HepG2 (cell line): ENCODE results near the gene TBC1D20. TPM values are rescaled to one million over a fixed set of nuclear protein-coding genes. Genes with fewer than 3 reads are reported as not detected.

Source experiments
- HMGXB3 ChIP-seq: sonication (generic); formaldehyde crosslinking; IDR thresholded peaks from 2 replicates; pipeline ENCODE4 v1.4.0; 2020; ENCODE audit warnings: missing genetic modification reagents, borderline replicate concordance
- PHF20 ChIP-seq: sonication (generic); formaldehyde crosslinking; IDR thresholded peaks from 2 replicates; pipeline ENCODE4 v1.5.0; 2020; ENCODE audit warnings: mild to moderate bottlenecking, missing genetic modification reagents
- ZBTB20 ChIP-seq: sonication (generic); formaldehyde crosslinking; IDR thresholded peaks from 2 replicates; pipeline ENCODE4 v1.8.1; 2023; ENCODE audit warnings: missing genetic modification reagents, low read depth, mild to moderate bottlenecking, borderline replicate concordance
- ZFP1 ChIP-seq: IDR thresholded peaks from 2 replicates; pipeline ENCODE4 v1.6.1; 2016
- ZHX2 ChIP-seq, 2 experiments: sonication (generic) in 1 of 2; formaldehyde crosslinking in 1 of 2; IDR thresholded peaks; 2 replicates each; pipeline versions ENCODE4 v1.6.1 to v1.9.0; 2014 to 2022; ENCODE audit warnings: antibody characterized with exemption in 1 of 2, borderline replicate concordance in 1 of 2, inconsistent platforms in 1 of 2, low read depth in 1 of 2, missing genetic modification reagents in 1 of 2
- ZNF3 ChIP-seq: IDR thresholded peaks from 2 replicates; pipeline ENCODE4 v1.7.0; 2017; ENCODE audit warnings: inconsistent platforms
- polyA plus RNA-seq, 8 experiments: library from polyadenylated mRNA; depleted of rRNA in 3 of 8; stranded (reverse) in 7 of 8; unstranded in 1 of 8; fragments of >200 nt; fragmentation: Illumina TruSeq in 4 of 8; extraction: Trizol in 4 of 8; gene quantifications; 2 replicates each; pipeline versions ENCODE4 v1.2.1 to v1.2.3, GENCODE V29; 2011 to 2016; ENCODE audit warnings: low read depth in 4 of 8, missing spikeins in 1 of 8, mixed read lengths in 1 of 8; ENCODE audit not compliant: insufficient read depth in 1 of 8
- total RNA-seq, 5 experiments: library from RNA; depleted of rRNA; stranded (reverse); fragments of >200 nt; fragmentation: Illumina TruSeq; extraction: Trizol; gene quantifications; 2 replicates each; pipeline ENCODE4 v1.2.3, GENCODE V29; 2016; ENCODE audit warnings: low read depth in 1 of 5
- TF ChIP-seq, protein P1 (sequence below): sonication (generic); formaldehyde crosslinking; IDR thresholded peaks from 2 replicates; pipeline ENCODE4 v1.4.0; 2020; ENCODE audit warnings: missing genetic modification reagents, borderline replicate concordance
- TF ChIP-seq, protein P2 (sequence below): sonication (generic); formaldehyde crosslinking; IDR thresholded peaks from 2 replicates; pipeline ENCODE4 v1.5.0; 2020; ENCODE audit warnings: mild to moderate bottlenecking, missing genetic modification reagents, borderline replicate concordance
- TF ChIP-seq, protein P3 (sequence below): sonication (generic); formaldehyde crosslinking; IDR thresholded peaks from 2 replicates; pipeline ENCODE4 v1.4.0; 2020; ENCODE audit warnings: mild to moderate bottlenecking, missing genetic modification reagents

The TBC1D20 gene
- total and polyA plus RNA-seq, 2 of the 13 experiments (the other 11 are each of a cell fraction or from before 2014, with no cell fraction given) = 36.6 to 47.1 TPM

GRCh38 chr20:400128-400453 is 62.2 kb downstream of the TBC1D20 start (continued):
- TF ChIP-seq ZBTB20 = no peak
- no peak for TF ChIP-seq HMGXB3 (CRISPR knock-in tag)
- TF ChIP-seq, protein P1, sequence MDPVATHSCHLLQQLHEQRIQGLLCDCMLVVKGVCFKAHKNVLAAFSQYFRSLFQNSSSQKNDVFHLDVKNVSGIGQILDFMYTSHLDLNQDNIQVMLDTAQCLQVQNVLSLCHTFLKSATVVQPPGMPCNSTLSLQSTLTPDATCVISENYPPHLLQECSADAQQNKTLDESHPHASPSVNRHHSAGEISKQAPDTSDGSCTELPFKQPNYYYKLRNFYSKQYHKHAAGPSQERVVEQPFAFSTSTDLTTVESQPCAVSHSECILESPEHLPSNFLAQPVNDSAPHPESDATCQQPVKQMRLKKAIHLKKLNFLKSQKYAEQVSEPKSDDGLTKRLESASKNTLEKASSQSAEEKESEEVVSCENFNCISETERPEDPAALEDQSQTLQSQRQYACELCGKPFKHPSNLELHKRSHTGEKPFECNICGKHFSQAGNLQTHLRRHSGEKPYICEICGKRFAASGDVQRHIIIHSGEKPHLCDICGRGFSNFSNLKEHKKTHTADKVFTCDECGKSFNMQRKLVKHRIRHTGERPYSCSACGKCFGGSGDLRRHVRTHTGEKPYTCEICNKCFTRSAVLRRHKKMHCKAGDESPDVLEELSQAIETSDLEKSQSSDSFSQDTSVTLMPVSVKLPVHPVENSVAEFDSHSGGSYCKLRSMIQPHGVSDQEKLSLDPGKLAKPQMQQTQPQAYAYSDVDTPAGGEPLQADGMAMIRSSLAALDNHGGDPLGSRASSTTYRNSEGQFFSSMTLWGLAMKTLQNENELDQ (CRISPR knock-in tag) = no peak
- TF ChIP-seq ZHX2 (IDR thresholded peaks at IDR 0.05; ENCODE audit: low read depth) = no peak
- no peak; the same call in 1 of the 2 replicates for TF ChIP-seq ZHX2 (CRISPR knock-in tag; IDR thresholded peaks at IDR 0.05; ENCODE audit: borderline replicate concordance)
- TF ChIP-seq, protein P2, sequence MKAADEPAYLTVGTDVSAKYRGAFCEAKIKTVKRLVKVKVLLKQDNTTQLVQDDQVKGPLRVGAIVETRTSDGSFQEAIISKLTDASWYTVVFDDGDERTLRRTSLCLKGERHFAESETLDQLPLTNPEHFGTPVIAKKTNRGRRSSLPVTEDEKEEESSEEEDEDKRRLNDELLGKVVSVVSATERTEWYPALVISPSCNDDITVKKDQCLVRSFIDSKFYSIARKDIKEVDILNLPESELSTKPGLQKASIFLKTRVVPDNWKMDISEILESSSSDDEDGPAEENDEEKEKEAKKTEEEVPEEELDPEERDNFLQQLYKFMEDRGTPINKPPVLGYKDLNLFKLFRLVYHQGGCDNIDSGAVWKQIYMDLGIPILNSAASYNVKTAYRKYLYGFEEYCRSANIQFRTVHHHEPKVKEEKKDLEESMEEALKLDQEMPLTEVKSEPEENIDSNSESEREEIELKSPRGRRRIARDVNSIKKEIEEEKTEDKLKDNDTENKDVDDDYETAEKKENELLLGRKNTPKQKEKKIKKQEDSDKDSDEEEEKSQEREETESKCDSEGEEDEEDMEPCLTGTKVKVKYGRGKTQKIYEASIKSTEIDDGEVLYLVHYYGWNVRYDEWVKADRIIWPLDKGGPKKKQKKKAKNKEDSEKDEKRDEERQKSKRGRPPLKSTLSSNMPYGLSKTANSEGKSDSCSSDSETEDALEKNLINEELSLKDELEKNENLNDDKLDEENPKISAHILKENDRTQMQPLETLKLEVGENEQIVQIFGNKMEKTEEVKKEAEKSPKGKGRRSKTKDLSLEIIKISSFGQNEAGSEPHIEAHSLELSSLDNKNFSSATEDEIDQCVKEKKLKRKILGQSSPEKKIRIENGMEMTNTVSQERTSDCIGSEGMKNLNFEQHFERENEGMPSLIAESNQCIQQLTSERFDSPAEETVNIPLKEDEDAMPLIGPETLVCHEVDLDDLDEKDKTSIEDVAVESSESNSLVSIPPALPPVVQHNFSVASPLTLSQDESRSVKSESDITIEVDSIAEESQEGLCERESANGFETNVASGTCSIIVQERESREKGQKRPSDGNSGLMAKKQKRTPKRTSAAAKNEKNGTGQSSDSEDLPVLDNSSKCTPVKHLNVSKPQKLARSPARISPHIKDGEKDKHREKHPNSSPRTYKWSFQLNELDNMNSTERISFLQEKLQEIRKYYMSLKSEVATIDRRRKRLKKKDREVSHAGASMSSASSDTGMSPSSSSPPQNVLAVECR = no peak
- TF ChIP-seq ZFP1 (CRISPR knock-in tag) = no peak
- TF ChIP-seq PHF20 = no peak; the same call in 1 of the 2 replicates
- TF ChIP-seq, protein P3, sequence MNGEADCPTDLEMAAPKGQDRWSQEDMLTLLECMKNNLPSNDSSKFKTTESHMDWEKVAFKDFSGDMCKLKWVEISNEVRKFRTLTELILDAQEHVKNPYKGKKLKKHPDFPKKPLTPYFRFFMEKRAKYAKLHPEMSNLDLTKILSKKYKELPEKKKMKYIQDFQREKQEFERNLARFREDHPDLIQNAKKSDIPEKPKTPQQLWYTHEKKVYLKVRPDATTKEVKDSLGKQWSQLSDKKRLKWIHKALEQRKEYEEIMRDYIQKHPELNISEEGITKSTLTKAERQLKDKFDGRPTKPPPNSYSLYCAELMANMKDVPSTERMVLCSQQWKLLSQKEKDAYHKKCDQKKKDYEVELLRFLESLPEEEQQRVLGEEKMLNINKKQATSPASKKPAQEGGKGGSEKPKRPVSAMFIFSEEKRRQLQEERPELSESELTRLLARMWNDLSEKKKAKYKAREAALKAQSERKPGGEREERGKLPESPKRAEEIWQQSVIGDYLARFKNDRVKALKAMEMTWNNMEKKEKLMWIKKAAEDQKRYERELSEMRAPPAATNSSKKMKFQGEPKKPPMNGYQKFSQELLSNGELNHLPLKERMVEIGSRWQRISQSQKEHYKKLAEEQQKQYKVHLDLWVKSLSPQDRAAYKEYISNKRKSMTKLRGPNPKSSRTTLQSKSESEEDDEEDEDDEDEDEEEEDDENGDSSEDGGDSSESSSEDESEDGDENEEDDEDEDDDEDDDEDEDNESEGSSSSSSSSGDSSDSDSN = no peak
- TF ChIP-seq ZNF3 (CRISPR knock-in tag) = no peak
